GM18858 (cell line): ENCODE measurements around the gene RESP18.

Experiments
- ATAC-seq: cut with Tn5 transposase; IDR thresholded peaks from one replicate; pipeline ENCODE4 v1.9.1; 2021; ENCODE audit not compliant: unreplicated experiment

RESP18 gene

DNA sequence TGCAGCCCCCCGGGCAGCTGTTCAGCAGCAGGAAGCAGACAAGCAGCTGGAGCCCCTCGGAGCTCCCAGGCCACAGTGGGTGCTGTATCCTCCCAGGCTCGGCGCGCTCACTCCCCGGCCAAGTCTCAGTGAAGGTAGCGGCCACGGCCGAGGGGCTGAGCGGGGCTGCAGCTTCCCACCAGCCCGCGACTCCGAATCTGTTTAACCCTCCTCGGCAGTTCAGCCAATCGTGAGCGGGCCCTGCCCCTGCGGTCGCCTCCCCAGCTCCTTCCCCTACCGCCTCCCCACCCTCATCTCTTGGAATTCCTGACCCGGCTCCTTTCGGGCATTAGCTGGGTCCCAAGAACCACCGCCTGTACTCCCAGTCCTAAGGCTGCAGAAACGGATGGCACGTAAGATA lies at the start of gene RESP18:
Gene RESP18, minus strand, starts transcription at position 203 of the 400 bp plus-strand sequence.
- ATAC-seq: no peak

GRCh38 chr2:219381448-219381847 lies 48.9 kb upstream of the RESP18 start:
- no peak for ATAC-seq

DNA sequence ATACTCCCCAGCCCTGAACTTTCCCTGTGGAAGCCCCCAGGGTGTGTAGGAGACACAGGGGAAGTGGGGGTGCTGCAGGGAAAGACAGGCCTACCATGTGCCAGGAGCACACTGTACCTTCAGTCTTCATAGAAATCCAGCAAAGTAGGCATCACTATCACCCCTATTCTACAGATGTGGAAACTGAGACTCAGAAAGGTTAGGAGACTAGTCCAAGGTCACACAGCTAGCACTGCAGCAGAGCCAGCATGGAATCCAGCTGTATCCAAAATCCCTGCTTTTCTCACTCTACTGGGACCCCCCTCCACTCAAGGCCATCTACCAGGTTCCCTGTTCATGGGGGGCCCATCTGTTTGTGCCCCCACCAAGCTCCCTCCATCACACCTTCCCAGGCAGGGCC lies 48.4 kb upstream of the RESP18 start:
- no peak for ATAC-seq

- ATAC-seq: no peak
Observed at GRCh38 chr2:219378163-219378851, 45.8 kb upstream of the RESP18 start.

DNA sequence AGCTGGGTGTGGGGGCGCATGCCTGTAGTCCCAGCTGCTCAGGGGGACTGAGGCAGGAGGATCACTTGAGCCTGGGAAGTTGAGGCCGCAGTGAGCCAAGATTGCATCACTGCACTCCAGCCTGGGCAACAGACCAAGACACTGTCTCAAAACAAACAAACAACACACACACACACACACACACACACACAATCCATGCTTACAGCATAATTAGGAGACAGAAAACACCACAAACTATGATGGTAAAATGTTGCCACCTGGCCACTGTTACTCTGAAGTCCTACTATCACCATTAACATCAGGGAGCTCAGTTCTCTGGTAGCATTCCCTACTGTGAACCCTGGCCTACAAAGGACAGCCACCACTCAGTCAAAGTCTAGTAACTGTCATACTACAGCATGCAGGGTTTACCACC lies 36.9 kb upstream of the RESP18 start:
- ATAC-seq: no peak

DNA sequence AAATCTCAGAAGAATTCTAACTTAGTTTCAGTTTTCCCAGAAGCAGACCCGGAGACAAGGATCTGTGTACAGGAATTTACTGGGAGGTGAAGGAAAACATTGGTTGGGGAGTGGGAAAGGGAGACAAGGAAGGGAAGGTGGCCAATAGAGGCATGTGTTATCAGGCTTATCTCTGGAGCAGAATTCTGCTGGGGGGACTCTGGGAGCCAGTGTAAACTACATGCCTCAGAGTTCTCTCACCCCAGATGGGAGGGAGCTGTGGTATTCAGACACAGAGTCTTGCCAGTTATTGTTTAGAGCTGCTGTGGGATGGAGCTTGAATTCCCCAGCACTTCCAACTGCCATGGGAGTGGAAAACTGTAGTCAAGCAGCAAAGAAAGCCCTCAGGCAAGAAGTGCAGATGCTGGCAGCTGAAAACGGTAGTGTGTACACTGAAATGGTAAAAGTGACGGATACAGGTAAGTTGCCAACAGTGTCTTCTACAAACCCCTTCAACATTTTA lies 36.2 kb upstream of the RESP18 start:
- ATAC-seq: no peak

GRCh38 chr2:219362524-219363164 lies 30.1 kb upstream of the RESP18 start:
- peak; percentile 76 for ATAC-seq

GRCh38 chr2:219362072-219362471 lies 29.5 kb upstream of the RESP18 start:
- ATAC-seq: no peak

DNA sequence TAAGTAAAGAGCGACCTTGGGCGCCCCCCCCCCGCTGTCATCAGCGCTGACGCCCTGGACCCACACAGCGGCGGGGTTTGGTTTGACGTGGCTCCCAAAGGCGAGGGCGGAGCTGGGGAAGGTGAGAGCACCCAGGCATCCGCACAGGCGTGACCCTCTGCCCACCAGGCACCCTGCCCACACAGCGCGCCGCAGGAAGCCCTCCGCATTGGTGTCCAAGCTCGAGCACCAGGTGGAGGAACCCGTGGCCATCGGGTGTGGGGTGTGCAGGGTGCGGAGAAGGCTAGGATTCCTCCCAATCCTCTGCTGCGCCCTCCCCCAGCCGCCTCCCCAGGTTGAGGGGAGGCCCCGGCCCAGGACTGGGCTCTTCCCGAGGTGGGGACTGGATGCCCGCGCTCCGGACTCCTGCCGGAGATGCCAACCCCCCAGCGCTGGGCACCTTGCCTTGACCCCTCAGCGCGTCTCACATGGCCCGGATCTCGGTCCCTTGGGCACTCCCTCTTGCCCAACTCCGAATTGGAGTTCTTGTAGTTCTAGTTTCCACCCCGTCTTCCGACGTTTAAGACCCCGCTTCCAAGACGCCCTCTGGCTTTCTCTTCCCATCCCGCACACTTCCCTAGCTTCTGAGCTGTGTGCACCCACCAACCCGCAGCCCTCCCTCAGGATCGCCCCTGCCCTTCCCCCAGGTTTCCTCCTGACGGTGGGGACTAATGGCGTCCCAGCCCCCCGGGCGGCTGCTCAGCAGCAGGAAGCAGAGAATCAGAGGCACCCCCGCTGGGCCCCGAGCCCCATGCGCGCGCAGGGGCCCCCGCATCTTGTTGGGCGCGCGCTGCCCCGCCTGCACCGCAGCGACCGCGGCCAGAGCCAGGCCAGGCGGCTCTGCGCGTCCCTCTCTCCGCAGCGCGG lies 25.9 kb upstream of the RESP18 start:
- no peak for ATAC-seq

GRCh38 chr2:219356834-219357233 lies 24.3 kb upstream of the RESP18 start:
- ATAC-seq: no peak

DNA sequence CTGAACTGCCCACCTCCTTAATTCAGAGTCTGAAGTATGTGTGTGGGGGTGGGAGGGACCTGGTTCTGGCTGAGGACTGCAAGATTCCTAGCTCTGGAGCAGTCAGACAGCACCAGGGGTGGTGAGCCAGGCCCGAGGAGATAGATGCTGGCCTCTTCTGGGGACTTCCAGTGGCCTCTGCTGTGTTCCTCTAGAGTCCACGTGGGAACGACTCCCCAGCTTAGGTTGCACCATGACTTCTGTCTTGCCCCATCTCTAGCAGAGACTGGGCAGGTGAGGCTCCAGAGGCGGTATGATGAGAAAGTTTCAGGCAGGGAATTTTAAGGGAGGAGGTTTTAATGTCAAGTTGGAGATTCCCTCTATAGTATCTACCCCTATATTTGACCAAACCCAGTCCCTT lies 22.0 kb upstream of the RESP18 start:
- ATAC-seq: no peak

DNA sequence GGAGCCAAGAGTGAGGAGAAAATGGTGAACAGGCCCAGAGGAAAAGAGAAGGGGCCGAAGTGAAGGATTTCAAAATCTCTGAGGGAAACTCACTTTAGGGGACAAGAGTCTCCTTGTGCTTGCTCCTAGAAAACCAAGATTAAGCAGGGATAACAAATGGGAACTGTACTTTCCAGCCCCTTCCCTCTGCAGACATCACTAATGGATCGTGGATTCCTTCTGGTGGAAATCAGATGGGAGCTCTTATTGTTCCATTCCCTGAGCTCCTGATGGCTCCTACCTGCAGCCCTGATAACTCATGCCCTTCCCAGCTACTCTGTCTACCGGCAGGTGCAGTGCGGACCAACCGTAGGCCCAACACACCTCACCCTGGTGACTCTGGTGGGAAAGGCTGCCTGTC lies 20.6 kb upstream of the RESP18 start:
- ATAC-seq: no peak

DNA sequence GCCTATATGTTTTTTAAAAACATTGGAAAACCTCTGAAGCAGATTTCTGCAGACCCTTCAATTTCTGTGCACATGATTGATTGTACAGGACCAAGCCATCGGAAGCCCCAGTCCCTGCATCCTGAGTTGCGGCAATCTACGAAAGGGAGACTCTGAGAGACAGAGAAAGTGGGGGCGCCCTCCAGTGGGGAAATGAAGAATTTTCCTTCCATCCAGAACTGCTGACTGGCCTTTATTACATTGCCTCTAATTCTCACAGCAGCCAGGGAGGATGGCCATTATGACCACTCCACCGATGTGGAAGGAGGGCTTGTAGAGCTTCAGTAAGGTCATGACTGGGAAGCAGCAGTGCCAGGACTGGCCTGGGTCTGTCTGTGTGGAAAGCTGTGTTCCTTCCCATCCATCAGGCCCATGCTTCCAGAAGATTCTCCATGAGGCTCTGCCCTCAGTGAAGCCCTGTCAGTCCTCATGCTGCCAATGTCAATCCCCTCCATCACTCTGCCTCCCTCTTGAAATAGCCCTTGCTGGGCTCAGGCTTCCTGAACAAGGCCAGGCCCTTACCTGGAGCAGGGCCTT lies 20.0 kb upstream of the RESP18 start:
- ATAC-seq: no peak

- ATAC-seq: no peak
Observed at GRCh38 chr2:219350710-219351221, 18.2 kb upstream of the RESP18 start.

- ATAC-seq: no peak
Observed at GRCh38 chr2:219350215-219350614, 17.7 kb upstream of the RESP18 start.

GRCh38 chr2:219344751-219345430 lies 12.3 kb upstream of the RESP18 start:
- ATAC-seq: no peak

DNA sequence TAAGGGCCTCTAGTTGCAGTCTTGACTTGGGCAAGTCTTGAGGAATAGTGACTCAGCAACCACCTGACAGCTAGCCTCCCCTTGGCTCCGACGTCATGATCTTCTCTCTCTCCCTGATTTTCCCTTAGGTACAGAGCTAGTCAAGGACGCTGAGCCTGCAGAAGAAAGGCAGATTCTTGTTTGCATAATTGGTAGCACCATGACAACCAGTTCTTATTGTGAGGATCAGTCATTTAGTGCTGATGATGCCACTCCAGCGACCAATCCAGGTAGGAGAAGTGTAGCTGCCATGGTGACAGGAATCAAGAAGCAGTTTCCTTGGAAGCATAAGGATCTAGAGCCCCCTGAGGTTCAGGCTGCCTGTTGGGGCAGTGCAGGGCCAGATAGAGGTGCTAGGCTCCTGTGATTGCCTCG lies 2.8 kb upstream of the RESP18 start:
- ATAC-seq: no peak

DNA sequence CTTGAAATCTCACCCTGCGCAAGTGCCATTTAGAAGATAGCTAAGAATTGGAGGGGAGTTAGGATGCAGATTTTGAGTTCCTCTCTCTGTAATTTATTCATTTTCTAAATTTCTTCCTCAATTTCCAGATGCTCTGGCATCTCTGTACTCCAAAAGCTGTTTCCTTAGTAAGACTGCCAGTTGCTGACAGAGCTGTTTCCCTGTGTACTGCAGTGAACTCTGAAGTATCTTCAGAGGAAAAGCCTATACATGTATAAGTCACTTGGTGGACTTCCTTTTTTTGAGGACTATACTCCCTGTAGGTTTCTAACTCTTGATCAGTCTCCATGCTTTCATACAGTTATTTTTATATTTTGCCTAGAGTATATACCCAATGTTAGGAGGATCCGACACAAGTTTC lies 1.5 kb upstream of the RESP18 start:
- no peak for ATAC-seq

- no peak for ATAC-seq
Observed at GRCh38 chr2:219331560-219332213, 857 bp downstream of the RESP18 start.

DNA sequence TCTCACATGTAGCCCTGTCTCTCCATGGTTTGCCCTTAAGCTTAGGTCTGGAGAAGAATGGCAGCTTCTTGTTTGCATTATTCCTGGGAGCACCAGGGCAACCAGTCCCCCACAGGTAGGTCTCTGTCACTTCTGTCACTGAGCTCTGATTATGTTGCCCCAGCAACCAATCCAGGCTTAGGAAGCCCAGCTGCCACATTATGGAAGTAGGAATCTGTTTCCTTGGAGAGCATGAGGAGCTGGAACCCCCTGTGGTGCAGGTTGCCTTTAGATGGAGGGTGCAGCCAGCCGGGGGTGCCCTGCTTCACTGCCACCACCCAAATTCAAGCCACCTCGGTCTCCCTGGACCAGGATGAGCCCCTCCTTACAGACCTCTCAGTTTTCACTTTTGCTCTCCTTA lies 4.8 kb downstream of the RESP18 start:
- no peak for ATAC-seq
